K562 (cell line): ENCODE measurements around the gene ARFRP1. TPM values are rescaled to one million over a fixed set of nuclear protein-coding genes. Genes with fewer than 3 reads are reported as not detected.

Experiments used
- ASH1L ChIP-seq: fragments of 450-650 bp; IDR thresholded peaks from 2 replicates; pipeline ENCODE4 v1.6.1; 2018; ENCODE audit warnings: borderline replicate concordance, mild to moderate bottlenecking, low read depth; ENCODE audit not compliant: partially characterized antibody
- ATF7 ChIP-seq: fragments of 450-650 bp; IDR thresholded peaks from 2 replicates; pipeline ENCODE4 v1.7.1; 2014; ENCODE audit warnings: mild to moderate bottlenecking, moderate library complexity
- CHCHD3 ChIP-seq: fragments of 250-450 bp; sonication (Bioruptor Pico); IDR thresholded peaks from 2 replicates; pipeline ENCODE4 v2.1.2; 2022; ENCODE audit warnings: mild to moderate bottlenecking
- CSDE1 ChIP-seq, 2 experiments: fragments of 450-650 bp; IDR thresholded peaks; 2 replicates each; pipeline ENCODE4 v1.6.1; 2016; ENCODE audit warnings: mild to moderate bottlenecking in 1 of 2
- CXXC5 ChIP-seq: fragments of 250-450 bp; sonication (Bioruptor Pico); IDR thresholded peaks from 2 replicates; pipeline ENCODE4 v1.8.0; 2022; ENCODE audit warnings: inconsistent platforms, mild to moderate bottlenecking, moderate library complexity
- ERF ChIP-seq: fragments of 450-650 bp; formaldehyde crosslinking; IDR thresholded peaks from 2 replicates; pipeline ENCODE4 v1.4.0; 2020; ENCODE audit warnings: mild to moderate bottlenecking, mixed read lengths
- GABPA ChIP-seq: fragments of 200-800 bp; sonication (Bioruptor generic); conservative IDR thresholded peaks from 2 replicates; pipeline ENCODE4 v1.6.1; 2016; ENCODE audit warnings: low read depth, missing genetic modification characterization, missing compliant biosample characterization
- HDAC1 ChIP-seq, 2 experiments: fragments of 450-650 bp; IDR thresholded peaks; 2 replicates each; pipeline ENCODE4 v1.6.1; 2016 to 2017; ENCODE audit warnings: inconsistent platforms in 1 of 2, mild to moderate bottlenecking in 1 of 2, moderate library complexity in 1 of 2
- HNRNPL ChIP-seq: fragments of 200-400 bp; formaldehyde crosslinking; IDR thresholded peaks from 2 replicates; pipeline ENCODE4 v1.6.1; 2017; ENCODE audit warnings: low read depth, mild to moderate bottlenecking, low read length
- KDM5B ChIP-seq: fragments of 200-600 bp; sonication (generic); IDR thresholded peaks from 2 replicates; pipeline ENCODE4 v1.6.1; 2012; ENCODE audit warnings: low read depth, mild to moderate bottlenecking, moderate library complexity, low read length, control low read depth, inconsistent platforms; ENCODE audit not compliant: insufficient replicate concordance
- NONO ChIP-seq, 2 experiments: fragments of 200-400 bp in 1 of 2; fragments of 450-650 bp in 1 of 2; formaldehyde crosslinking in 1 of 2; IDR thresholded peaks; 2 replicates each; pipeline ENCODE4 v1.6.1; 2017; ENCODE audit warnings: low read depth in 2 of 2, mild to moderate bottlenecking in 2 of 2, moderate library complexity in 2 of 2, low read length in 1 of 2
- RB1 ChIP-seq: fragments of 450-650 bp; IDR thresholded peaks from 2 replicates; pipeline ENCODE4 v1.6.1; 2017; ENCODE audit warnings: low read depth, mild to moderate bottlenecking
- SAFB ChIP-seq: fragments of 200-400 bp; formaldehyde crosslinking; IDR thresholded peaks from 2 replicates; pipeline ENCODE4 v1.6.1; 2017; ENCODE audit warnings: low read depth, low read length, borderline replicate concordance
- SRSF9 ChIP-seq: fragments of 200-400 bp; formaldehyde crosslinking; IDR thresholded peaks from 2 replicates; pipeline ENCODE4 v1.6.1; 2017; ENCODE audit warnings: low read depth, low read length, borderline replicate concordance
- TAF1 ChIP-seq: IDR thresholded peaks from 2 replicates; pipeline ENCODE4 v1.6.1; 2011; ENCODE audit warnings: mild to moderate bottlenecking, low read length, moderate library complexity; ENCODE audit not compliant: insufficient read depth, control insufficient read depth, severe bottlenecking; ENCODE audit errors: extremely low read depth
- ZBTB7A ChIP-seq: IDR thresholded peaks from 2 replicates; pipeline ENCODE4 v1.6.1; 2011; ENCODE audit warnings: low read depth, mild to moderate bottlenecking, low read length, moderate library complexity, borderline replicate concordance; ENCODE audit not compliant: control insufficient read depth
- ZNF217 ChIP-seq: sonication (generic); formaldehyde crosslinking; IDR thresholded peaks from 2 replicates; pipeline ENCODE4 v1.8.0; 2022; ENCODE audit warnings: mild to moderate bottlenecking, missing genetic modification reagents
- ZNF592 ChIP-seq: fragments of 450-650 bp; IDR thresholded peaks from 2 replicates; pipeline ENCODE4 v1.6.1; 2017; ENCODE audit warnings: antibody characterized with exemption, mild to moderate bottlenecking
- ZNF766 ChIP-seq: fragments of 200-800 bp; sonication (Bioruptor generic); conservative IDR thresholded peaks from 2 replicates; pipeline ENCODE4 v1.6.1; 2016; ENCODE audit warnings: missing genetic modification characterization, missing compliant biosample characterization
- polyA plus RNA-seq, 8 experiments: library from polyadenylated mRNA; depleted of rRNA in 4 of 8; stranded (reverse) in 5 of 8; unstranded in 3 of 8; fragments of >200 nt; fragmentation: Nextera tagmentation in 2 of 8; fragmentation: Illumina TruSeq in 1 of 8; extraction: Ambion mirVana in 2 of 8; extraction: Trizol in 1 of 8; gene quantifications; 2 replicates each; pipeline versions ENCODE4 v1.2.1 to v1.2.3, GENCODE V29; 2011 to 2014; ENCODE audit warnings: inconsistent platforms in 1 of 8, missing spikeins in 1 of 8
- total RNA-seq, 7 experiments: library from RNA; depleted of rRNA in 6 of 7; stranded (reverse); fragments of >200 nt in 6 of 7; fragmentation: Illumina TruSeq in 2 of 7; extraction: Trizol in 2 of 7; gene quantifications; 2 replicates each; pipeline versions ENCODE4 v1.2.1 to v1.2.3, GENCODE V29; 2011 to 2021; ENCODE audit warnings: low replicate concordance in 1 of 7
- TF ChIP-seq, protein P1 (sequence below): fragments of 200-800 bp; sonication (Bioruptor generic); IDR thresholded peaks from 2 replicates; pipeline ENCODE4 v1.6.1; 2017; ENCODE audit warnings: missing genetic modification characterization, missing compliant biosample characterization

ARFRP1 gene
- total and polyA plus RNA-seq, 9 of the 15 experiments (the other 6 are each of a cell fraction or from before 2014, with no cell fraction given): 2.2 to 78.9 (median 37.3) TPM

DNA sequence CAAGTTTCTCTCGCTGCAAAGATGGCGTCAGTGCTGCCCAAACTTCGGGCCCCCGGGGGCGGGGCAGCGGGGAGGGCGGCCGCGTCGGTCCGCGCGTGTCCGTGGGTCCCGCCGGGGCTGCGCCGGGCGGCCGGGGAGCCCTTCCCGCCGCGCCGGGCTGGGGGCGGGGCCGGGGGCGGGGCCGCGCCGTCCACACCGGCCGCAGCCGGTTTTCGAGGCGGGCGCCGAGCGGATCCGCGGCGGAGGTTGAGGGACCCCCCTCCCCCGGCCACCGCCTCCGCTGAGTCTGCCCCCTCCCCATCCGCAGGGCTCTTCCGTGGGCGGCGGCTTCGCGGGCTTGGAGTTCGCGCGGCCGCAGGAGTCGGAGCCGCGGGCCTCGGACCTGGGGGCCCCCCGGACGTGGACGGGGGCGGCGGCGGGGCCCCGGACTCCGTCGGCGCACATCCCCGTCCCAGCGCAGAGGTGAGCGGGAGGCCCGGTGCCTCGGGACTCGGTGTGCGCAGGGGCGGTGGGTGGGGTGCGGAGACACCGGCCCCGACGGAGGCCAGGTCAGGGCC is 32.4 kb upstream of the ARFRP1 start (continued):
- TF ChIP-seq KDM5B (peak; percentile 41), NONO (IDR thresholded peaks at IDR 0.05; ENCODE audit: low read depth in 2 of 2, low read length in 1 of 2) (0 out of 4 replicates have a peak, but pooled peaks of 1 of the 2 experiments have one; percentile 40), HNRNPL (0 out of 2 replicates have a peak, but pooled peaks have one; percentile 2), ATF7 (no peak), ZNF592 (peak; percentile 30; the same call in 1 of the 2 replicates), CHCHD3 (CRISPR knock-in tag) (no peak), ASH1L (no peak), GABPA (tag) (peak; percentile 43; the same call in 1 of the 2 replicates), ERF (CRISPR knock-in tag) (no peak), HDAC1 (IDR thresholded peaks at IDR 0.05) (no peak), ZBTB7A (peak; percentile 74; the same call in 1 of the 2 replicates), SAFB (peak; percentile 95), CSDE1 (IDR thresholded peaks at IDR 0.05) (no peak), RB1 (peak; percentile 67; the same call in 1 of the 2 replicates), SRSF9 (no peak), ZNF766 (peak; percentile 80), ZNF217 (CRISPR knock-in tag) (no peak), CXXC5 (CRISPR knock-in tag) (peak; percentile 45; the same call in 1 of the 2 replicates), TAF1 (peak; percentile 23)
- TF ChIP-seq, protein P1, sequence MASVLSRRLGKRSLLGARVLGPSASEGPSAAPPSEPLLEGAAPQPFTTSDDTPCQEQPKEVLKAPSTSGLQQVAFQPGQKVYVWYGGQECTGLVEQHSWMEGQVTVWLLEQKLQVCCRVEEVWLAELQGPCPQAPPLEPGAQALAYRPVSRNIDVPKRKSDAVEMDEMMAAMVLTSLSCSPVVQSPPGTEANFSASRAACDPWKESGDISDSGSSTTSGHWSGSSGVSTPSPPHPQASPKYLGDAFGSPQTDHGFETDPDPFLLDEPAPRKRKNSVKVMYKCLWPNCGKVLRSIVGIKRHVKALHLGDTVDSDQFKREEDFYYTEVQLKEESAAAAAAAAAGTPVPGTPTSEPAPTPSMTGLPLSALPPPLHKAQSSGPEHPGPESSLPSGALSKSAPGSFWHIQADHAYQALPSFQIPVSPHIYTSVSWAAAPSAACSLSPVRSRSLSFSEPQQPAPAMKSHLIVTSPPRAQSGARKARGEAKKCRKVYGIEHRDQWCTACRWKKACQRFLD (CRISPR knock-in tag): peak; percentile 28; the same call in 1 of the 2 replicates
